GDM1 (cell line): ENCODE results near the gene AHSA1.

Experiments used
- DNase-seq: peaks from one replicate; lab custom pipeline; 2025; lab: John Stamatoyannopoulos, UW

AHSA1 gene

GRCh38 chr14:77508876-77509275, 51.0 kb downstream of the AHSA1 start:
- DNase-seq, result no peak

GRCh38 chr14:77509366-77509765, 51.5 kb downstream of the AHSA1 start:
- DNase-seq, result no peak

DNA sequence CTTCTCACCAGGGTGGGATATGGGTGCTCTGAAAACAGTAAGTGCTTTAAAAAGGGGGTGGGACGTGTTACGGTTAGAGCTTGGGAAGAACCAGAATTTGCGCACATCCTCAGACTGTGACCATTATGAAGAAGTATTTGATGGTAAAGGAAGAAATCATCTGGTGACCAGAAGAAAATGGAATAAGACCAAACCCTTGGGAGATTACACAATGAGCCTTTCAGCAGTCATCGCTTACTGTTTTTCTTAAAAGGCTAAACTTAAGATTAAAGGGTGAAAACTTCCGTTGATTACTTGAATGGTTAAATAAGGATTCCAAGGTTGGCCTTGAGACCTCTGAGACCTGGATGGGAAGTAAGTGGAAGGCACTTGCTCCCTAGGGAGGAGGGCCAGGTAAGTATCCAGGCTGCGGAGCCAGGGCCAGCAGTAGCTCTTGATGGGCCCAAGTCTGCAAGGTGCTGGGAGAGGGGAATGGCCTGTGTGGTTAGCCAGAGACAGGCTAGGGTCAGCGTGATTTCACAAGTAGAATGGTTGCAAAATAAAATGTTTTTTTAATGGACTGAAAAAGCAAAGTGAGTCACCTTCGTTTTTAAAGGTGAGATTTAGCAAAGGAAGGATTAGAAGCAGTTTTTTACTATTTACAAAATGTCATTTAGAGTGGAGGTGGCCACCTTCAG, 53.7 kb downstream of the AHSA1 start:
- no peak for DNase-seq

DNA sequence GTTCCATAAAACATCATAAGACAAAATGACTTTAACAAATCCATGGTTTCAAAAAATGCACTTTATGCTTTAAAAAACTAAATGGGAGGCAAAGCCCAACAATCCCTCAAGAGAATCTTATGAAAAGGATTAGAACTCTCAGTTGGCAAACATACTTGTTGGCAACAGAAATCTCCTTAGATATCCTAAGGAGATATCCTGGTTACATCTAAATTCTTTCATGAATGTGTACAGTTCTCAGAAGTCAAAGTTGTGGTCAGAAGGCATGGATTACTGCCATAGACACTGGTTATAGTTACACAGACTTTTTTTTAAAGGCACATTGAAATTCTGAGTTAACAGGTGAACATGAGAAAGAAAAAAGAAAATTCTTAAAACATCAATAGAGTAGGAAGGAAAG, 58.2 kb downstream of the AHSA1 start:
- DNase-seq, result no peak
